ENCODE measurements around the gene SKAP1.

Gene SKAP1

DNA sequence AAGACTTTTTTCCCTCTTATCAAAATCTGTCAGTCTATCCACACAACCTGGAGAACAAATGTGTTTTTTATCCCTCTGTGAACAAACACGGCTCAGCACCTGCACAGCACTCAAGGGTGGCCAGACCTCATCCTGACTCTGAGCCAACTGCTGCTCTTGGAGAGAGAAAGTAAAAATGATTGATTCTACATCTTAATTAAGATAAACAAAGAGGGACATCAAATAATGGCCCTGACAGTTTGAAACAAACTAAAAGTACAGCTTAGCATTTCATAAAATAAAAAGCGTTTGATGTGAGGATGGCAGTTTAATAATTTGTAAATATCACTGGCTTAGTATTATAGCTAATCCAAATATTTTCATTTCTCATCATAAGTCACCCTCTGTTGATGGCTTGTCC, 216.2 kb downstream of the SKAP1 start:
- no peak for TF ChIP-seq EZH2phosphoT487 (IDR thresholded peaks at IDR 0.05; ENCODE audit: low read depth)
- TF ChIP-seq, protein P1, sequence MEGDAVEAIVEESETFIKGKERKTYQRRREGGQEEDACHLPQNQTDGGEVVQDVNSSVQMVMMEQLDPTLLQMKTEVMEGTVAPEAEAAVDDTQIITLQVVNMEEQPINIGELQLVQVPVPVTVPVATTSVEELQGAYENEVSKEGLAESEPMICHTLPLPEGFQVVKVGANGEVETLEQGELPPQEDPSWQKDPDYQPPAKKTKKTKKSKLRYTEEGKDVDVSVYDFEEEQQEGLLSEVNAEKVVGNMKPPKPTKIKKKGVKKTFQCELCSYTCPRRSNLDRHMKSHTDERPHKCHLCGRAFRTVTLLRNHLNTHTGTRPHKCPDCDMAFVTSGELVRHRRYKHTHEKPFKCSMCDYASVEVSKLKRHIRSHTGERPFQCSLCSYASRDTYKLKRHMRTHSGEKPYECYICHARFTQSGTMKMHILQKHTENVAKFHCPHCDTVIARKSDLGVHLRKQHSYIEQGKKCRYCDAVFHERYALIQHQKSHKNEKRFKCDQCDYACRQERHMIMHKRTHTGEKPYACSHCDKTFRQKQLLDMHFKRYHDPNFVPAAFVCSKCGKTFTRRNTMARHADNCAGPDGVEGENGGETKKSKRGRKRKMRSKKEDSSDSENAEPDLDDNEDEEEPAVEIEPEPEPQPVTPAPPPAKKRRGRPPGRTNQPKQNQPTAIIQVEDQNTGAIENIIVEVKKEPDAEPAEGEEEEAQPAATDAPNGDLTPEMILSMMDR (IDR thresholded peaks at IDR 0.05; ENCODE audit: low read depth, low read length), result no peak
- Histone ChIP-seq H3K9ac (ENCODE audit: low read length) (no peak overlapping the region), H3K9me3 (ENCODE audit: insufficient read depth, low read length) (no peaks in the 10 kb centered on the region), H3K4me1 (ENCODE audit: low read length) (peaks cover 16% of the 10 kb centered on the region), H3K27me3 (ENCODE audit: low read depth, low read length) (no peaks in the 10 kb centered on the region; the same call in 1 of the 2 replicates), H3K4me3 (ENCODE audit: low read length) (no peak overlapping the region), H3K4me2 (ENCODE audit: low read length) (no peak overlapping the region), H3K27ac (ENCODE audit: low read length) (no peak overlapping the region), H2AFZ (ENCODE audit: low read depth, low read length) (no peak overlapping the region), H4K20me1 (ENCODE audit: insufficient read depth, low read length) (no peaks in the 10 kb centered on the region), H3K79me2 (ENCODE audit: low read length) (no peaks in the 10 kb centered on the region), H3K36me3 (replicated peaks; ENCODE audit: low read depth, low read length) (no peaks in the 10 kb centered on the region)

DNA sequence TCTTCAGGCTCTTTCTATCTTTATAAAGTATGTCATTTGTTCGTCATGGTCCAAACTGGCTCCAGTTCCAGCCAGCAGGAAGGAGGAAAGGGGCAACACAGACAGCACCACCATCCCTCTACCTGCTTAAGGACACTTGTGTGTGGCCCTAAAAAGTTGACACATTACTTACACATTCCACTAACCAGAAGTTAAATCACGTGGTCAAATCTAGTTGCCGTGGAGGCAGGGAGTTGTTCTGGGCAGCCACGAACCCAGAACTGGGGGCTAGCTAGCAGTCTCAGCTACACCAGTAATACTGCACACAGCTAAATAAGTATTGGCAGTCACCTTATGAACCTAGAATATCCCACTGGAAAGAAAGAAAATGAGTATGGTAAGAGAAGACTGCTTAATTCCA, 218.2 kb downstream of the SKAP1 start:
- Histone ChIP-seq H3K9me3 (ENCODE audit: insufficient read depth, low read length) (no peaks in the 10 kb centered on the region), H3K27me3 (ENCODE audit: low read depth, low read length) (no peaks in the 10 kb centered on the region; the same call in 1 of the 2 replicates), H3K27ac (ENCODE audit: low read length) (no peak overlapping the region), H2AFZ (ENCODE audit: low read depth, low read length) (no peak overlapping the region), H3K4me1 (ENCODE audit: low read length) (peaks cover 16% of the 10 kb centered on the region), H3K9ac (ENCODE audit: low read length) (no peak overlapping the region), H3K36me3 (replicated peaks; ENCODE audit: low read depth, low read length) (no peaks in the 10 kb centered on the region), H3K4me3 (ENCODE audit: low read length) (no peak overlapping the region), H3K4me2 (ENCODE audit: low read length) (no peak overlapping the region), H3K79me2 (ENCODE audit: low read length) (no peaks in the 10 kb centered on the region), H4K20me1 (ENCODE audit: insufficient read depth, low read length) (no peaks in the 10 kb centered on the region)
- TF ChIP-seq, protein P1 (IDR thresholded peaks at IDR 0.05; ENCODE audit: low read depth, low read length), result no peak
- no peak for TF ChIP-seq EZH2phosphoT487 (IDR thresholded peaks at IDR 0.05; ENCODE audit: low read depth)

DNA sequence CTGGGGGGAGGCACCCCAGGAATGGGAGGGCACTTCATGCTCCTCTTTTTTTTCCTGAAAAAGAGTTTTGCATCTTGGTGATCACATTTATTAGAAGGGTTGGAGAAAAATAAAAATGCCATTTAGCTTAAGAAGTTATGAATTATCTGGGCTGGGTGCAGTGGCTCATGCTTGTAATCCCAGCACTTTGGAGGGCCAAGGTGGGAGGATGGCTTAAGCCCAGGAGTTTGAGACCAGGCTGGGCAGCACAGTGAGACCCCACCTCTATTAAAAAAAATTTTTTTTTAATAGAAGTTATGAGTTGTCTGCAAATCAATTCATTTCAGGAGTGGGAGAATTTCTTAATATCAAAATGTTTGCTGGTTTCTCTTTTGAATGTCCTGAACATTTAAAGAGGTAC, 219.0 kb downstream of the SKAP1 start:
- Histone ChIP-seq H3K27ac (ENCODE audit: low read length) (no peak overlapping the region), H3K27me3 (ENCODE audit: low read depth, low read length) (no peaks in the 10 kb centered on the region; the same call in 1 of the 2 replicates), H4K20me1 (ENCODE audit: insufficient read depth, low read length) (no peaks in the 10 kb centered on the region), H3K4me2 (ENCODE audit: low read length) (no peak overlapping the region), H3K4me1 (ENCODE audit: low read length) (peaks cover 16% of the 10 kb centered on the region), H3K9me3 (ENCODE audit: insufficient read depth, low read length) (no peaks in the 10 kb centered on the region), H3K4me3 (ENCODE audit: low read length) (no peak overlapping the region), H3K9ac (ENCODE audit: low read length) (no peak overlapping the region), H2AFZ (ENCODE audit: low read depth, low read length) (no peak overlapping the region), H3K36me3 (replicated peaks; ENCODE audit: low read depth, low read length) (no peaks in the 10 kb centered on the region), H3K79me2 (ENCODE audit: low read length) (no peaks in the 10 kb centered on the region)
- TF ChIP-seq EZH2phosphoT487 (IDR thresholded peaks at IDR 0.05; ENCODE audit: low read depth), result no peak
- TF ChIP-seq, protein P1 (IDR thresholded peaks at IDR 0.05; ENCODE audit: low read depth, low read length), result no peak

DNA sequence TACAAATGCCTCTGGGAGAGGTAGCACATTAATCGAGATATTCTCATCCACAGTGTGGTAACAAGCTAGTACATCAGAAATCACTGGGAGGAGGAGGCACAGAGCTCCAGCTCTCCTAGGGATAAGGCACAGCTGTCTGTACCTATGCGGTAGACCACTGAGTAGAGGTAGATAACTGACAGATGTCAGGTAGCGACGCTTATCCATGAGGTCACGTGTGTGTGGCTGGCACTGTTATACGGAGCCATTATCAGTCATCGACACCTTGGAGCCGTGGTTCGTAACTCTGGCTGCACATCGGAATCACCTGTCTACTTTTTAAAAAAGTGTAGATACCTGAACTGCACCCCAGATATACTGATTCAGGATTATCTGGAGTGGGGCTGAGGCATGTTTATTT, 220.0 kb downstream of the SKAP1 start:
- Histone ChIP-seq H3K27ac (ENCODE audit: low read length) (no peak overlapping the region), H2AFZ (ENCODE audit: low read depth, low read length) (no peak overlapping the region), H3K4me1 (ENCODE audit: low read length) (peaks cover 8% of the 10 kb centered on the region; the same call in 1 of the 2 replicates), H3K27me3 (ENCODE audit: low read depth, low read length) (no peaks in the 10 kb centered on the region; the same call in 1 of the 2 replicates), H3K36me3 (replicated peaks; ENCODE audit: low read depth, low read length) (no peaks in the 10 kb centered on the region), H3K79me2 (ENCODE audit: low read length) (no peaks in the 10 kb centered on the region), H4K20me1 (ENCODE audit: insufficient read depth, low read length) (no peaks in the 10 kb centered on the region), H3K9ac (ENCODE audit: low read length) (no peak overlapping the region), H3K4me2 (ENCODE audit: low read length) (no peak overlapping the region), H3K4me3 (ENCODE audit: low read length) (no peak overlapping the region), H3K9me3 (ENCODE audit: insufficient read depth, low read length) (no peaks in the 10 kb centered on the region)
- TF ChIP-seq EZH2phosphoT487 (IDR thresholded peaks at IDR 0.05; ENCODE audit: low read depth), result no peak
- TF ChIP-seq, protein P1 (IDR thresholded peaks at IDR 0.05; ENCODE audit: low read depth, low read length), result no peak
